ENCODE measurements around the gene LUZP1. TPM values are rescaled to one million over a fixed set of nuclear protein-coding genes. Genes with fewer than 3 reads are reported as not detected.

LUZP1 gene
- polyA plus RNA-seq, 1 experiment, result 39.4 TPM

DNA sequence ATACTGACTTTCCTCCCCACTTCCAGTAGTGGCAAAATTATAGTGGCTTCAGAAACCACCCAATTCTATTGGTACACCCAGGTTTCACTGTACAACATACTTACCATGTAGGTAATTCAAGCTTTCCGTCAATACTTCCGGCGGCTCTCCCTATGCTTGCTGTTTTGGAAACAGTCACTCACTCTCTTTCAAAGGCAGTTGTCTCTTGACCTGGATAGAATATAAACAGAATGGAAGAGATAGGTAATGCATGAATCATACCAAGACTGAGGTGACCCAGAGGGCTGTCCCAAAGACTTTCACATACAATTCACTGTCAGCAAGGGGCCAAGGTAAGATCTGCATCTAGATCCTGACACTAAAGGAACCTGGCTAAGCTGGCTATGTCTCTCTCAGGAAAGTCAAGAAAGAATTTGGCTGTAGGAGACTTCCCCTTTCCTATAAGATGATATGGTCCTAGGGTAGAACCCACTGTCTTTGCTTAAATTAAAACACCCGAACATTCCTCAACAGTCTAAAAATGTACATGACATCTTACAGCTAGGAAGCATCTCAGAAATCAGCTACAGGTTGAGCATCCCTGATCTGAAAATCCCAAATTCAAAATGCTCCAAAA lies 59.6 kb downstream of the LUZP1 start:
- Histone ChIP-seq H3K9me3 (ENCODE audit: control insufficient read depth, insufficient read depth, low read length) (no peaks in the 10 kb centered on the region), H3K27ac (ENCODE audit: low read depth, low read length) (no peak overlapping the region), H3K27me3 (ENCODE audit: control insufficient read depth, insufficient read depth, low read length) (no peaks in the 10 kb centered on the region), H3K4me3 (ENCODE audit: low read depth, low read length) (no peak overlapping the region)
- POLR2A ChIA-PET, result no interaction called here
- CTCF ChIA-PET, result interaction anchor here (3.8 kb wide), 1 partner anchor 75 kb away, joined by 20 read pairs; no protein-coding TSS in a partner anchor
- TF ChIP-seq CTCF (IDR thresholded peaks at IDR 0.05; ENCODE audit: low read depth, low read length), result no peak
- DNase-seq (ENCODE audit: low read depth, low spot score), result no peak

DNA sequence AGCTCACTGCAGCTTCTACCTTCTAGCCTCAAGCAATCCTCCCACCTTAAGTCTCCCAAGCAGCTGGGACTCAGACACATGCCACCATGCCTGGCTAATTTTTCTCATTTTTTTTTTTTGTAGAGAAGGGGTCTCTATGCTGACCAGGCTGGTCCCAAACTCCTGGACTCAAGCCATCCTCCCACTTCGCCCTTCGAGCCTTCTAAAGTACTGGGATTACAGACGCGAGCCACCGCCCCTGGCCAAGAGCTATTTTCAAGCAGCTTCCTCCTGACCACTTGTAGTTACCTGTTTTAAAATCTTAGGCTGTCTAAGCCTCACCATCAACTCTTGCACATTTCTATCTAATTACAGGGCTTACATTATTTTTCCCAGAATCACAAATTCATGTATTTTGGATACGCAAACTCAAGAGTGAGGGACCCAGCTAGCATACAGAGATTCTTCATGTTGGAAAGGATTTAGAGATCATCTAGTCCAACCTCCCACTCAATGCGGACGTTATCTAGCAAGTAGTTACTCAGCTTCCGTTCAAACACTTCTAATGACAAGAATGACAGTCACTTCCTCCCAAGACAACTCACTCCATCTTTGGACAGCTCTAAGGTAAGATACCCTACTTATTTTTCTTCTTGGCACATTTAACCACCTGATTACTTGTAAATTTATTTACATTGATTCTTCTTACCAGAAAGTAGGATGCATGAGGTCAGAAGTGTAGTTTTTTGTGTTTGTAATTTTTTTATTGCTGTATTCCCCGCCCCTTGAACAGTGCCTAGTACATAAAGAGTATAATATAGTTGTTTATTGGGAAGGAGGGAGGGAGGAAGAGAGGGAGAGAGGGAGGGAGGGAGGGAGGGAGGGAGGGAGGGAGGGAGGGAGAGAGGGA lies 65.4 kb downstream of the LUZP1 start:
- peak overlapping the region; percentile 47 for H3K27ac ChIP-seq (ENCODE audit: low read depth, low read length)
- ChIA-PET POLR2A (interaction anchor here (0.6 to 1.4 kb wide), 6 partner anchors 47 to 986 kb away, joined by 3 to 18 read pairs (median 4); partner anchors contain the start of gene LUZP1), CTCF (interaction anchor here (0.9 to 1.6 kb wide), 3 partner anchors 11 to 81 kb away, joined by 3 to 13 read pairs (median 4); no protein-coding TSS in a partner anchor)
- no peak for DNase-seq (ENCODE audit: low read depth, low spot score)
- no peak overlapping the region for H3K4me3 ChIP-seq (ENCODE audit: low read depth, low read length)
- no peaks in the 10 kb centered on the region for H3K9me3 ChIP-seq (ENCODE audit: control insufficient read depth, insufficient read depth, low read length)
- TF ChIP-seq CTCF (IDR thresholded peaks at IDR 0.05; ENCODE audit: low read depth, low read length), result no peak
- no peaks in the 10 kb centered on the region for H3K27me3 ChIP-seq (ENCODE audit: control insufficient read depth, insufficient read depth, low read length)

DNA sequence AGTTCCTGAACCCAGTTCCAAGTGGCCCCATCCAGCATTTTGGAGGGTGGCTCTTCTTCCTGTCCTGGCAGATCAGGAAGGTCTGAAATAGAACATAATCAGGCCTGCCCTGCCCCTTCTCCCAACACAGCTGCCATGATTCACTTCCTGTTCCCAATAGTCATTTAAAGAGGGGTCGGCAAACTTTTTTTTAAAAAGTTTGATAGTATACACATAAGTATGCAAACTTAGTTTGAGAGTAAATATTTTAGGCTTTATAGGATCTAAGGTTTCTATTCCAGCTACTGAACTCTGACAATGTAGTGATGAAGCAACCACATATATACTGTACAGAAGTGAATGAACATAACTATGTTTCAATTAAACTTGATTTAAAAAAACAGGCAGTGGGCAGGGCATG lies 66.4 kb downstream of the LUZP1 start:
- H3K27ac ChIP-seq (ENCODE audit: low read depth, low read length), result peak overlapping the region; percentile 65
- no peak overlapping the region for H3K4me3 ChIP-seq (ENCODE audit: low read depth, low read length)
- no peak for TF ChIP-seq CTCF (IDR thresholded peaks at IDR 0.05; ENCODE audit: low read depth, low read length)
- no peaks in the 10 kb centered on the region for H3K9me3 ChIP-seq (ENCODE audit: control insufficient read depth, insufficient read depth, low read length)
- peak; percentile 29 for DNase-seq (ENCODE audit: low read depth, low spot score)
- no peaks in the 10 kb centered on the region for H3K27me3 ChIP-seq (ENCODE audit: control insufficient read depth, insufficient read depth, low read length)
- CTCF ChIA-PET, result interaction anchor here (0.9 to 1.6 kb wide), 3 partner anchors 10 to 82 kb away, joined by 3 to 13 read pairs (median 4); no protein-coding TSS in a partner anchor
- POLR2A ChIA-PET, result interaction anchor here (0.6 to 1.4 kb wide), 6 partner anchors 48 to 459 kb away, joined by 3 to 18 read pairs (median 4); partner anchors contain the start of gene LUZP1

DNA sequence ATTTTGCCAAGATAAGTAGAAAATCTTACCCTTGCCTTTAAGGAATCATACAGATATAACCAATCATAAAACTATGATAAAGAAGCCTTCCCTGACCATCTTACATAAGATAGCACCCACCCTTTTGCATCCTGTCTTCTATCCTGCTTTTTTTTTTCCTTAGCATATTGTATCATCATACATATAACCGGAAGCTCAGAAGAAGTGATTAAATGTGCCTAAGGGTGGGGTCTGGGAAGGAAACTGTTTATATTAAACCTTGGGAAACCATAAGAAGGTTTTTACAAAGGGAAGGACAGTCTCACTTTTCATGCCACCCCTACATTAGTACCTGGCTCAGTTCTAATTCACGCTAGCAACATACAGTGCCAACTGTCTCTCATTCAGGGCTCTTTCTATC lies 66.8 kb downstream of the LUZP1 start:
- ChIA-PET CTCF (interaction anchor here (1.5 to 1.6 kb wide), 2 partner anchors 9 to 82 kb away, joined by 4 to 13 read pairs; no protein-coding TSS in a partner anchor), POLR2A (interaction anchor here (0.8 to 1.4 kb wide), 4 partner anchors 67 to 97 kb away, joined by 3 to 18 read pairs (median 4); partner anchors contain the start of gene LUZP1)
- H3K9me3 ChIP-seq (ENCODE audit: control insufficient read depth, insufficient read depth, low read length), result no peaks in the 10 kb centered on the region
- DNase-seq (ENCODE audit: low read depth, low spot score), result no peak
- no peak for TF ChIP-seq CTCF (IDR thresholded peaks at IDR 0.05; ENCODE audit: low read depth, low read length)
- H3K27me3 ChIP-seq (ENCODE audit: control insufficient read depth, insufficient read depth, low read length), result no peaks in the 10 kb centered on the region
- peak overlapping the region; percentile 65 for H3K27ac ChIP-seq (ENCODE audit: low read depth, low read length)
- no peak overlapping the region for H3K4me3 ChIP-seq (ENCODE audit: low read depth, low read length)
